Trophoblast cell (in vitro differentiated cells and primary cell): ENCODE results near the gene SH2D4B.
A peak's percentile ranks its signal among the peaks of the same experiment; 100 is the strongest.

Experiments
- DNase-seq, 2 donors: peaks; one replicate each; pipeline ENCODE4 v3.0.0-alpha.2; 2016
- H2AFZ ChIP-seq: 2 replicates; pipeline ENCODE4 v1.6.1; 2013; ENCODE audit warnings: low read length, moderate library complexity, mild to moderate bottlenecking; ENCODE audit not compliant: insufficient read depth, poor library complexity
- H2AK5ac ChIP-seq: 2 replicates; pipeline ENCODE4 v1.6.1; 2013; ENCODE audit warnings: mild to moderate bottlenecking, low read length
- H2BK120ac ChIP-seq: 2 replicates; pipeline ENCODE4 v1.6.1; 2013; ENCODE audit warnings: low read length, mild to moderate bottlenecking, moderate library complexity; ENCODE audit not compliant: insufficient read depth, poor library complexity
- H2BK12ac ChIP-seq: 2 replicates; pipeline ENCODE4 v1.6.1; 2013; ENCODE audit warnings: mild to moderate bottlenecking, low read length, moderate library complexity
- H2BK5ac ChIP-seq: 2 replicates; pipeline ENCODE4 v1.6.1; 2013; ENCODE audit warnings: low read length, low read depth, moderate library complexity, mild to moderate bottlenecking; ENCODE audit not compliant: poor library complexity
- H3K14ac ChIP-seq: 2 replicates; pipeline ENCODE4 v1.6.1; 2013; ENCODE audit warnings: mild to moderate bottlenecking, low read length
- H3K18ac ChIP-seq: 2 replicates; pipeline ENCODE4 v1.6.1; 2013; ENCODE audit warnings: mild to moderate bottlenecking, low read length
- H3K23ac ChIP-seq: 2 replicates; pipeline ENCODE4 v1.6.1; 2013; ENCODE audit warnings: low read length
- H3K27ac ChIP-seq: 2 replicates; pipeline ENCODE4 v1.5.1; 2013; ENCODE audit warnings: low read depth, mild to moderate bottlenecking, inconsistent platforms, low read length, moderate library complexity
- H3K27me3 ChIP-seq: 2 replicates; pipeline ENCODE4 v1.6.1; 2013; ENCODE audit warnings: inconsistent platforms, mild to moderate bottlenecking, low read length, moderate library complexity; ENCODE audit not compliant: insufficient read depth
- H3K36me3 ChIP-seq, 2 experiments: 1 replicate in 1 of 2; 2 replicates in 1 of 2; pipeline ENCODE4 v1.6.1; 2013; ENCODE audit warnings: low read length in 2 of 2, mild to moderate bottlenecking in 2 of 2, moderate library complexity in 1 of 2; ENCODE audit not compliant: insufficient read depth in 2 of 2, control insufficient read depth in 1 of 2
- H3K4ac ChIP-seq: 2 replicates; pipeline ENCODE4 v1.6.1; 2013; ENCODE audit warnings: low read depth, mild to moderate bottlenecking, low read length, moderate library complexity
- H3K4me1 ChIP-seq, 2 experiments: 1 replicate in 1 of 2; 2 replicates in 1 of 2; pipeline ENCODE4 v1.6.1; 2013; ENCODE audit warnings: low read length in 2 of 2, mild to moderate bottlenecking in 2 of 2, moderate library complexity in 1 of 2; ENCODE audit not compliant: insufficient read depth in 2 of 2, control insufficient read depth in 1 of 2
- H3K4me2 ChIP-seq: 2 replicates; pipeline ENCODE4 v1.6.1; 2013; ENCODE audit warnings: inconsistent platforms, mild to moderate bottlenecking, low read length, moderate library complexity
- H3K4me3 ChIP-seq: 2 replicates; pipeline ENCODE4 v1.5.1; 2013; ENCODE audit warnings: mild to moderate bottlenecking, low read depth, low read length, inconsistent platforms
- H3K79me1 ChIP-seq: one replicate; pipeline ENCODE4 v1.6.1; 2013; ENCODE audit warnings: low read length
- H3K79me2 ChIP-seq: 2 replicates; pipeline ENCODE4 v1.6.1; 2013; ENCODE audit warnings: low read length, mild to moderate bottlenecking; ENCODE audit not compliant: control insufficient read depth, insufficient read depth, poor library complexity
- H3K9ac ChIP-seq: 2 replicates; pipeline ENCODE4 v1.6.1; 2013; ENCODE audit warnings: mild to moderate bottlenecking, low read length
- H3K9me3 ChIP-seq: 2 replicates; pipeline ENCODE4 v1.6.1; 2013; ENCODE audit warnings: low read depth, mild to moderate bottlenecking, control low read depth, inconsistent platforms, low read length; ENCODE audit not compliant: insufficient read depth
- H4K12ac ChIP-seq: 2 replicates; pipeline ENCODE4 v1.6.1; 2013; ENCODE audit warnings: low read depth, mild to moderate bottlenecking, low read length, moderate library complexity
- H4K8ac ChIP-seq: 2 replicates; pipeline ENCODE4 v1.6.1; 2013; ENCODE audit warnings: low read depth, mild to moderate bottlenecking, low read length, moderate library complexity
- H4K91ac ChIP-seq: one replicate; pipeline ENCODE4 v1.6.1; 2013; ENCODE audit warnings: low read depth, mild to moderate bottlenecking, low read length, moderate library complexity
- WGBS: extraction: QIAGEN DNeasy Blood & Tissue Kit; methylation state at CpG from one replicate; pipeline ENCODE4 v1.1.7; 2013; ENCODE audit warnings: missing lambda C conversion rate; ENCODE audit not compliant: insufficient read length, insufficient coverage; ENCODE audit errors: extremely low coverage; 5-methylcytosine and 5-hydroxymethylcytosine counted together

The SH2D4B gene

DNA sequence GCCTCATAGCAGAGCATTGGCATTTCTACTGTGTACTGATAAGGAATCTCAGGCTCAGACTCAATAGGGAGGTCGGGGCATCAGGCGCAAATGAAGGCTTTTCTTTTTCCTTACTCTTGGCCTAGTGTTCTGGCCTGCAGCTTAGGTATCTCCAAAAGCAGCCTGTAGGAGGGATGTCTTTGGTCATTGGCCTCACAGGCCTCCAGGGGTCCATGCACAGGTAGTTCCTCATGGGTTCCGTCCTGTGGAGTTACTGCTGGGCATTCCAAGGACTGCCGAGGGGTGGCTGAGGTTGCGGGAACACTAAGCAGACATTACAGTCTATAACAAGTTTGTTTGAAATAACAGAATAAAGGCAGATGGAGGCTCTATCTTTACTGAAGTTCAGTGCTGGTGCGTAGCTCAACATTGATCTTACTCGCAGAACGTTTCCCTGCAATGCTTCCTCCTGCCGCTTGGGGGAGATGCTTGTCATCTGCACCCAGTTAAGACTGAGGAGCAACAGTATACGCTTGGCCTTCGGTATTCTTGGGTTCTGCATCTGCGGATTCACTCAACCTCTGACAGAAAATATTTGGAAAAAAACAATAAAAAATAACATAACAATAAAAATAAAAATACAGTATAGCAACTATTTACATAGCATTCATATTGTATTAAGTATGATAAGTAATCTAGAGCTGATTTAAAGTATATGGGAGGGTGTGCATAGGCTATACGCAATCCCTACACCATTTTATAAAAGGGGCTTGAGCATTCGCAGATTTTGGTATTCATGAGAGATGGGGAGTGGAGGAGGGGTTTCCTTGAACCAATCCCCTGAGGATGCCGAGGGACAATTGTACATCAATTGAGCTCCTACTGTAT lies 58.9 kb downstream of the SH2D4B start:
- no peak overlapping the region for H3K4me2 ChIP-seq
- H3K14ac ChIP-seq = no peak overlapping the region
- no peak overlapping the region for H4K91ac ChIP-seq
- H4K12ac ChIP-seq = no peak overlapping the region
- no peak overlapping the region for H2BK120ac ChIP-seq
- H2AFZ ChIP-seq = no peak overlapping the region
- peak; percentile 35 to 86 for DNase-seq
- H3K23ac ChIP-seq = no peak overlapping the region
- no peak overlapping the region for H3K4ac ChIP-seq
- no peak overlapping the region for H2BK12ac ChIP-seq
- no peak overlapping the region for H4K8ac ChIP-seq
- H2AK5ac ChIP-seq = no peak overlapping the region
- H3K27ac ChIP-seq = no peak overlapping the region
- no peak overlapping the region for H2BK5ac ChIP-seq
- H3K79me2 ChIP-seq = no peaks in the 10 kb centered on the region
- H3K4me3 ChIP-seq = no peak overlapping the region
- no CpG with 5 or more reads among the region's 15 CpGs for WGBS
- no peaks in the 10 kb centered on the region for H3K79me1 ChIP-seq
- no peaks in the 10 kb centered on the region for H3K36me3 ChIP-seq
- H3K9ac ChIP-seq = no peak overlapping the region
- no peak overlapping the region for H3K18ac ChIP-seq
- no peaks in the 10 kb centered on the region for H3K27me3 ChIP-seq
- no peaks in the 10 kb centered on the region for H3K4me1 ChIP-seq
- H3K9me3 ChIP-seq = no peaks in the 10 kb centered on the region

- peak in 1 of 2 donors; percentile 15 for DNase-seq
- no peak overlapping the region for H3K4me3 ChIP-seq
- H2AK5ac ChIP-seq = no peak overlapping the region
- no peak overlapping the region for H2BK5ac ChIP-seq
- H3K9me3 ChIP-seq = no peaks in the 10 kb centered on the region
- no peak overlapping the region for H3K4me2 ChIP-seq
- no peak overlapping the region for H2AFZ ChIP-seq
- H2BK12ac ChIP-seq = no peak overlapping the region
- H2BK120ac ChIP-seq = no peak overlapping the region
- no peak overlapping the region for H3K18ac ChIP-seq
- H4K12ac ChIP-seq = no peak overlapping the region
- H3K23ac ChIP-seq = no peak overlapping the region
- no peaks in the 10 kb centered on the region for H3K4me1 ChIP-seq
- no CpG with 5 or more reads among the region's 3 CpGs for WGBS
- H3K14ac ChIP-seq = no peak overlapping the region
- H4K8ac ChIP-seq = no peak overlapping the region
- no peak overlapping the region for H3K9ac ChIP-seq
- H4K91ac ChIP-seq = no peak overlapping the region
- H3K79me1 ChIP-seq = no peaks in the 10 kb centered on the region
- no peaks in the 10 kb centered on the region for H3K79me2 ChIP-seq
- H3K27ac ChIP-seq = no peak overlapping the region
- H3K4ac ChIP-seq = no peak overlapping the region
- no peaks in the 10 kb centered on the region for H3K27me3 ChIP-seq
- no peaks in the 10 kb centered on the region for H3K36me3 ChIP-seq
Measured at GRCh38 chr10:80598084-80598798, 60.5 kb downstream of the SH2D4B start.

DNA sequence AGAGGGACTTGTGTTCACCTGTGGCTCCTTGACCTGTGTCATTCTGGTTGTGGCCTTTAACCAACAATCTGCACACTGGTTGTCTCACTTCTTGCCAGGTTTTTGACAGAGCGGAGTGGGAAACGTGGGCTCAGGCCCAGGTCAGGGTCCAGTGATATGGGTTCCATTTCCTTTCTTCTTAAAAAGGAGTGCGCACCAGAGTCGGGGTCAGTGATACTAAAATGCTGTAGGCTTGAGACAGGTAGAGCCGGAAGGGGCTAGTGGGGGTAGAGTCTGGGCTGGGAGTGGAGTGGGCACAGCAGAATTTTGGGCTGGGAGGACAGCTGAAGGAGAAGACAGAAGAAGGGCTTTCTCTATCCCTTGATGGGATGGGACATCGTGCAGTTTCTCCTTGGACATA lies 61.2 kb downstream of the SH2D4B start:
- no peak overlapping the region for H2BK120ac ChIP-seq
- no peak for DNase-seq
- H3K79me1 ChIP-seq = no peaks in the 10 kb centered on the region
- H3K23ac ChIP-seq = no peak overlapping the region
- H3K79me2 ChIP-seq = no peaks in the 10 kb centered on the region
- no peak overlapping the region for H4K12ac ChIP-seq
- no peak overlapping the region for H2AFZ ChIP-seq
- H4K91ac ChIP-seq = no peak overlapping the region
- H2AK5ac ChIP-seq = no peak overlapping the region
- H3K18ac ChIP-seq = no peak overlapping the region
- H3K4ac ChIP-seq = no peak overlapping the region
- H3K14ac ChIP-seq = no peak overlapping the region
- H2BK5ac ChIP-seq = no peak overlapping the region
- no peak overlapping the region for H3K9ac ChIP-seq
- no peak overlapping the region for H3K27ac ChIP-seq
- no peak overlapping the region for H4K8ac ChIP-seq
- H3K9me3 ChIP-seq = no peaks in the 10 kb centered on the region
- no peaks in the 10 kb centered on the region for H3K4me1 ChIP-seq
- H3K27me3 ChIP-seq = no peaks in the 10 kb centered on the region
- no peaks in the 10 kb centered on the region for H3K36me3 ChIP-seq
- no peak overlapping the region for H2BK12ac ChIP-seq
- no CpG with 5 or more reads among the region's 6 CpGs for WGBS
- no peak overlapping the region for H3K4me2 ChIP-seq
- H3K4me3 ChIP-seq = no peak overlapping the region

- no peak overlapping the region for H2AK5ac ChIP-seq
- no peak overlapping the region for H2BK120ac ChIP-seq
- no peaks in the 10 kb centered on the region for H3K79me1 ChIP-seq
- no peak overlapping the region for H3K27ac ChIP-seq
- no peak overlapping the region for H3K23ac ChIP-seq
- H4K91ac ChIP-seq = no peak overlapping the region
- DNase-seq = peak; percentile 34 to 70
- H3K4me3 ChIP-seq = no peak overlapping the region
- H3K4me2 ChIP-seq = no peak overlapping the region
- no peaks in the 10 kb centered on the region for H3K79me2 ChIP-seq
- no peak overlapping the region for H3K14ac ChIP-seq
- no peak overlapping the region for H3K4ac ChIP-seq
- no peak overlapping the region for H4K8ac ChIP-seq
- no CpG with 5 or more reads among the region's 8 CpGs for WGBS
- H3K27me3 ChIP-seq = no peaks in the 10 kb centered on the region
- no peaks in the 10 kb centered on the region for H3K36me3 ChIP-seq
- H2BK5ac ChIP-seq = no peak overlapping the region
- H3K18ac ChIP-seq = no peak overlapping the region
- H2AFZ ChIP-seq = no peak overlapping the region
- H3K9me3 ChIP-seq = no peaks in the 10 kb centered on the region
- no peak overlapping the region for H3K9ac ChIP-seq
- H3K4me1 ChIP-seq = no peaks in the 10 kb centered on the region
- H4K12ac ChIP-seq = no peak overlapping the region
- H2BK12ac ChIP-seq = peak overlapping the region; percentile 32
Measured at GRCh38 chr10:80599424-80599847, 61.7 kb downstream of the SH2D4B start.
